Esophagus muscularis mucosa (tissue), 3 donors: ENCODE measurements around the gene FRZB.
"Not testable (repeated sequence)": the region's sequence is repeated elsewhere in the genome, so short reads cannot be mapped to it uniquely, and the experiment has no call there.

Source experiments
- CTCF ChIP-seq, 3 experiments: fragments of 200-600 bp in 2 of 3; fragments of 450-650 bp in 1 of 3; sonication (generic) in 2 of 3; IDR thresholded peaks; one replicate each; pipeline ENCODE4 v1.5.1; 2017 to 2019; ENCODE audit warnings: antibody characterized with exemption in 3 of 3, mild to moderate bottlenecking in 2 of 3, moderate library complexity in 1 of 3
- POLR2A ChIP-seq: fragments of 450-650 bp; IDR thresholded peaks from one replicate; pipeline ENCODE4 v1.6.1; 2017; ENCODE audit warnings: antibody characterized with exemption, moderate library complexity, mild to moderate bottlenecking, low read depth
- POLR2AphosphoS5 ChIP-seq, 2 donors: sonication (generic); formaldehyde crosslinking; IDR thresholded peaks; one replicate each; pipeline ENCODE4 v1.6.1; 2017; ENCODE audit warnings: antibody characterized with exemption in 2 of 2

- TF ChIP-seq CTCF (IDR thresholded peaks at IDR 0.05); POLR2AphosphoS5 (IDR thresholded peaks at IDR 0.05); POLR2A: not testable (repeated sequence)
These were observed 13.7 kb upstream of the FRZB start for GRCh38 chr2:182880100-182880499.
